HG02870 (cell line): ENCODE measurements around the gene M1AP.

ENCODE experiments used
- ATAC-seq: cut with Tn5 transposase; IDR thresholded peaks from one replicate; pipeline ENCODE4 v1.9.1; 2021; ENCODE audit warnings: mild to moderate bottlenecking, moderate library complexity; ENCODE audit not compliant: unreplicated experiment

The M1AP gene

DNA sequence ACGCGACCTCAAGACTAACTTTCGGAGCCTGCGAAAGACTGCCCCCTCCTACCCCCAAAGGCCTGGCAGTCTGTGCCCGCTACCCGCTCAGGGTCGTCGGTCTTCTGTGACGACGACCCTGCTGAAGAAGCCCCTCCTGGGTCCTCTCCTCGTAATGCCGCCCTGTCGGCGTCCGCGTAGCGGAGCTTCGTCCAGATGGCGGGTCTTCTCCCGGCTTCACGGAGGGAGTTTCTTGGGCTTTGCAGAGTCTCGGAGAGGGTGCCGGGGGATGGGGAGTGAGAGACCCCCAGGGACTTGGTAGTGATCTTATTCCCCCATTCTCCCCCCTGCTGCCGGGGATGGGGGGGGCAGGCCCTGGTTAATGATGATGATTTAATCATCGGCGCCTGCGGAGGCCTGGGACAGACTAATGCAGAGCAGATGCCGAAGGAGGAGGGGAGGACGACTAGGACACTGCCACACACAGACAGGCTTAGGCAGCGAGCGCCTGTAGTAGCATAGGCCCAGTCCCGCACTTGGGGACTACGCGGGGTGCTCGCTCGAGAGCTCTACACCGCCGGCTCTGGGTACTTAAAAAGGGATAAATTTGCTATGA is 140.1 kb downstream of the M1AP start:
- peak; percentile 3 for ATAC-seq
